SK-N-SH treated with all-trans-retinoic acid at 6 μM for 48 hours (cell line): ENCODE data around the gene RIMBP2.

ENCODE experiments used
- ARNTL ChIP-seq: fragments of 450-650 bp; formaldehyde crosslinking; IDR thresholded peaks from 2 replicates; pipeline ENCODE4 v1.5.0; 2020; ENCODE audit warnings: low read depth, mild to moderate bottlenecking, moderate library complexity, borderline replicate concordance
- BACH2 ChIP-seq: fragments of 250-450 bp; sonication (Bioruptor Pico); IDR thresholded peaks from 2 replicates; pipeline ENCODE4 v1.9.0; 2021; ENCODE audit warnings: mild to moderate bottlenecking, borderline replicate concordance
- GLIS3 ChIP-seq: fragments of 250-450 bp; sonication (Bioruptor Pico); IDR thresholded peaks from 2 replicates; pipeline ENCODE4 v1.5.0; 2020; ENCODE audit warnings: mild to moderate bottlenecking, moderate library complexity
- TOX ChIP-seq: fragments of 250-450 bp; sonication (Bioruptor Pico); IDR thresholded peaks from 2 replicates; pipeline ENCODE4 v1.8.0; 2021; ENCODE audit warnings: mild to moderate bottlenecking, moderate library complexity, borderline replicate concordance
- ZFP30 ChIP-seq: fragments of 450-650 bp; formaldehyde crosslinking; IDR thresholded peaks from 2 replicates; pipeline ENCODE4 v1.5.0; 2022; ENCODE audit warnings: mild to moderate bottlenecking, moderate library complexity
- ZNF70 ChIP-seq: fragments of 450-650 bp; formaldehyde crosslinking; IDR thresholded peaks from 2 replicates; pipeline ENCODE4 v1.5.0; 2020; ENCODE audit warnings: mild to moderate bottlenecking, moderate library complexity
- ZNF8 ChIP-seq: fragments of 450-650 bp; formaldehyde crosslinking; IDR thresholded peaks from 2 replicates; pipeline ENCODE4 v1.5.0; 2020; ENCODE audit warnings: mild to moderate bottlenecking, moderate library complexity
- TF ChIP-seq, protein P1 (sequence below): fragments of 250-450 bp; sonication (Bioruptor Pico); IDR thresholded peaks from 2 replicates; pipeline ENCODE4 v1.5.1; 2020; ENCODE audit warnings: low read depth, mild to moderate bottlenecking, moderate library complexity
- TF ChIP-seq, protein P2 (sequence below): fragments of 250-450 bp; sonication (Bioruptor Pico); IDR thresholded peaks from 2 replicates; pipeline ENCODE4 v1.5.1; 2021; ENCODE audit warnings: mild to moderate bottlenecking, moderate library complexity
- TF ChIP-seq, protein P3 (sequence below): fragments of 250-450 bp; sonication (Bioruptor Pico); IDR thresholded peaks from 2 replicates; pipeline ENCODE4 v1.5.0; 2020; ENCODE audit warnings: mild to moderate bottlenecking, moderate library complexity
- TF ChIP-seq, protein P4 (sequence below): fragments of 250-450 bp; sonication (Bioruptor Pico); IDR thresholded peaks from 2 replicates; pipeline ENCODE4 v1.8.0; 2020; ENCODE audit warnings: mild to moderate bottlenecking, moderate library complexity, borderline replicate concordance

DNA sequence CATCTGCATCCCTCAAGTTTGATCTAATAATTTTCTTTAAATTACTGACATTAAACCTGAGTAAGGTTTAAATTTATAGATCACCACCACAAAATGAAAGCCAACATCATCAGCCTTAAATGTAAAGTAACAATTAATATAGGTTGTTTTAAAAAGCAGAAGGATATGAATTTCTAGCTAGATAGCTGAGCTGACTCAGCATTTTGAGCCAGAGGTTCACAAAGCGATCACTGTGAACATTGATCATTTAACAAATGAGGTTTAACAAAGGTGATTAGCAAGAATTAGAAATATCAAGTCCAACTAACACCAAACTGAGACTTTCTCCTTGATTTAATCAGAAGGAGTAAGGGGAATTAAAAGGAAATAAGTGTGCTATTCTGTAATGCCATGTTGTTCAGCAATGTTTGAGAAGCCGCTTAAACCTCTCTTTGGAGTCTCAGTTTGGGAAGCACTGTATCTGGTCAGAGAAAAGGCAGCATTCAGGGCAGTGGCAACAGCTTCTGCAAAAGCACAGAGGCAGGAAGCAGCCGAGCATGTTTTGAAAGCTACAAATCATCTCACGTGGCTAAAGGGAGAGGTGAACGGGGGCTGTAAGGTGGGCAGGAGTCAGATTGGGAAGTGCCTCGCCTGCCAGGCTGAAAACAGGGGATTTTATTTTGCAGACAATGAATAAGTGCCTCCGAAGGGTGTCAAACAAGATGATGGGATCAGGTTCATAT lies 19.6 kb downstream of the RIMBP2 start:
- TF ChIP-seq ARNTL (CRISPR knock-in tag) (no peak), ZNF70 (no peak), TOX (CRISPR knock-in tag) (no peak), BACH2 (no peak), ZFP30 (CRISPR knock-in tag) (no peak), GLIS3 (CRISPR knock-in tag) (no peak), ZNF8 (CRISPR knock-in tag) (no peak)
- TF ChIP-seq, protein P1, sequence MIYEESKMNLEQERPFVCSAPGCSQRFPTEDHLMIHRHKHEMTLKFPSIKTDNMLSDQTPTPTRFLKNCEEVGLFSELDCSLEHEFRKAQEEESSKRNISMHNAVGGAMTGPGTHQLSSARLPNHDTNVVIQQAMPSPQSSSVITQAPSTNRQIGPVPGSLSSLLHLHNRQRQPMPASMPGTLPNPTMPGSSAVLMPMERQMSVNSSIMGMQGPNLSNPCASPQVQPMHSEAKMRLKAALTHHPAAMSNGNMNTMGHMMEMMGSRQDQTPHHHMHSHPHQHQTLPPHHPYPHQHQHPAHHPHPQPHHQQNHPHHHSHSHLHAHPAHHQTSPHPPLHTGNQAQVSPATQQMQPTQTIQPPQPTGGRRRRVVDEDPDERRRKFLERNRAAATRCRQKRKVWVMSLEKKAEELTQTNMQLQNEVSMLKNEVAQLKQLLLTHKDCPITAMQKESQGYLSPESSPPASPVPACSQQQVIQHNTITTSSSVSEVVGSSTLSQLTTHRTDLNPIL (CRISPR knock-in tag), result no peak
- TF ChIP-seq, protein P2, sequence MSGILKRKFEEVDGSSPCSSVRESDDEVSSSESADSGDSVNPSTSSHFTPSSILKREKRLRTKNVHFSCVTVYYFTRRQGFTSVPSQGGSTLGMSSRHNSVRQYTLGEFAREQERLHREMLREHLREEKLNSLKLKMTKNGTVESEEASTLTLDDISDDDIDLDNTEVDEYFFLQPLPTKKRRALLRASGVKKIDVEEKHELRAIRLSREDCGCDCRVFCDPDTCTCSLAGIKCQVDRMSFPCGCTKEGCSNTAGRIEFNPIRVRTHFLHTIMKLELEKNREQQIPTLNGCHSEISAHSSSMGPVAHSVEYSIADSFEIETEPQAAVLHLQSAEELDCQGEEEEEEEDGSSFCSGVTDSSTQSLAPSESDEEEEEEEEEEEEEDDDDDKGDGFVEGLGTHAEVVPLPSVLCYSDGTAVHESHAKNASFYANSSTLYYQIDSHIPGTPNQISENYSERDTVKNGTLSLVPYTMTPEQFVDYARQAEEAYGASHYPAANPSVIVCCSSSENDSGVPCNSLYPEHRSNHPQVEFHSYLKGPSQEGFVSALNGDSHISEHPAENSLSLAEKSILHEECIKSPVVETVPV (CRISPR knock-in tag), result no peak
- TF ChIP-seq, protein P3, sequence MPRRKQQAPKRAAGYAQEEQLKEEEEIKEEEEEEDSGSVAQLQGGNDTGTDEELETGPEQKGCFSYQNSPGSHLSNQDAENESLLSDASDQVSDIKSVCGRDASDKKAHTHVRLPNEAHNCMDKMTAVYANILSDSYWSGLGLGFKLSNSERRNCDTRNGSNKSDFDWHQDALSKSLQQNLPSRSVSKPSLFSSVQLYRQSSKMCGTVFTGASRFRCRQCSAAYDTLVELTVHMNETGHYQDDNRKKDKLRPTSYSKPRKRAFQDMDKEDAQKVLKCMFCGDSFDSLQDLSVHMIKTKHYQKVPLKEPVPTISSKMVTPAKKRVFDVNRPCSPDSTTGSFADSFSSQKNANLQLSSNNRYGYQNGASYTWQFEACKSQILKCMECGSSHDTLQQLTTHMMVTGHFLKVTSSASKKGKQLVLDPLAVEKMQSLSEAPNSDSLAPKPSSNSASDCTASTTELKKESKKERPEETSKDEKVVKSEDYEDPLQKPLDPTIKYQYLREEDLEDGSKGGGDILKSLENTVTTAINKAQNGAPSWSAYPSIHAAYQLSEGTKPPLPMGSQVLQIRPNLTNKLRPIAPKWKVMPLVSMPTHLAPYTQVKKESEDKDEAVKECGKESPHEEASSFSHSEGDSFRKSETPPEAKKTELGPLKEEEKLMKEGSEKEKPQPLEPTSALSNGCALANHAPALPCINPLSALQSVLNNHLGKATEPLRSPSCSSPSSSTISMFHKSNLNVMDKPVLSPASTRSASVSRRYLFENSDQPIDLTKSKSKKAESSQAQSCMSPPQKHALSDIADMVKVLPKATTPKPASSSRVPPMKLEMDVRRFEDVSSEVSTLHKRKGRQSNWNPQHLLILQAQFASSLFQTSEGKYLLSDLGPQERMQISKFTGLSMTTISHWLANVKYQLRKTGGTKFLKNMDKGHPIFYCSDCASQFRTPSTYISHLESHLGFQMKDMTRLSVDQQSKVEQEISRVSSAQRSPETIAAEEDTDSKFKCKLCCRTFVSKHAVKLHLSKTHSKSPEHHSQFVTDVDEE, result no peak
- TF ChIP-seq, protein P4, sequence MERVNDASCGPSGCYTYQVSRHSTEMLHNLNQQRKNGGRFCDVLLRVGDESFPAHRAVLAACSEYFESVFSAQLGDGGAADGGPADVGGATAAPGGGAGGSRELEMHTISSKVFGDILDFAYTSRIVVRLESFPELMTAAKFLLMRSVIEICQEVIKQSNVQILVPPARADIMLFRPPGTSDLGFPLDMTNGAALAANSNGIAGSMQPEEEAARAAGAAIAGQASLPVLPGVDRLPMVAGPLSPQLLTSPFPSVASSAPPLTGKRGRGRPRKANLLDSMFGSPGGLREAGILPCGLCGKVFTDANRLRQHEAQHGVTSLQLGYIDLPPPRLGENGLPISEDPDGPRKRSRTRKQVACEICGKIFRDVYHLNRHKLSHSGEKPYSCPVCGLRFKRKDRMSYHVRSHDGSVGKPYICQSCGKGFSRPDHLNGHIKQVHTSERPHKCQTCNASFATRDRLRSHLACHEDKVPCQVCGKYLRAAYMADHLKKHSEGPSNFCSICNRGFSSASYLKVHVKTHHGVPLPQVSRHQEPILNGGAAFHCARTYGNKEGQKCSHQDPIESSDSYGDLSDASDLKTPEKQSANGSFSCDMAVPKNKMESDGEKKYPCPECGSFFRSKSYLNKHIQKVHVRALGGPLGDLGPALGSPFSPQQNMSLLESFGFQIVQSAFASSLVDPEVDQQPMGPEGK (CRISPR knock-in tag), result no peak
